HG02943 (cell line): Measurements from ENCODE around the gene DIAPH1.
A peak's percentile ranks its signal among the peaks of the same experiment; 100 is the strongest.

Experiments used
- ATAC-seq: cut with Tn5 transposase; IDR thresholded peaks from one replicate; pipeline ENCODE4 v1.9.1; 2021; ENCODE audit warnings: mild to moderate bottlenecking, low read depth, moderate library complexity; ENCODE audit not compliant: unreplicated experiment

The DIAPH1 gene

DNA sequence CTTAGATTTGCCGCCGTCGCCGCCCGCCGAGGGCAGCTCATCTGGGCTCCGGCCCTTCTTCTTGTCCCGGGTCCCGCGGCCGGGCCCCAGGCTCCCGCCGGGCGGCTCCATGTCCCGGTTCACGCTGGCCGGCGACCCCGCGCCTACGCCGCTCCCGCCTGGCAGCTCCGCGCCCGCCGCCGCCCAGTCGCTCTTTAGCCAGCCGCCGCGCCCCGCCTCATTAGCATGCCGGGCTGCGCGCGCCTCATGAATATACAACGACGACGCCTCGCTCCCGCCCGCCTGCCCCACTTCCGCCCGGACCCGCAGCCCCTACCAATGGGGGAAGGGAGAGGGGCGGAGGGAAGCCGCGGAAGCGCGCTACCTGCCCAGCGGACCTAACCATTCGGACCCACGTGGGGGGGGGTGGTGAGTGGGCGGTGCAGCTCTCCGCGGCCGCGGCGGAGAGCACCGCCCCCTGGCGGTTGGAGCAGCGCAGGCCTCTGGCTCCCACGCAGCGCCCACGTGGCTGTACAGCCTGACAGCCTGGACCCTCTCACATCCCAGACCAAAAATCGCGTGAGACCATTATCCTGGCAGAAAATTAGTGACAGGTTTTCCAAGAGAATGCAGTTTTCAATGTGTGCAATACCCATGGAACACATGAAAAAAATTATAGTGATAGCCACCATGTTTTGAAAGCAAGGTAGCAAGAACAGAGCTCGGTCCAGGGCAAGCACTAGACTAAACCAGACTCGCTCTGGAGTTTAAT lies at the start of gene DIAPH1:
Gene DIAPH1, minus strand, starts transcription at position 197 of the 751 bp plus-strand sequence. Its CDS starts 86 bp downstream, at position 111.
- ATAC-seq: peak; percentile 85

DNA sequence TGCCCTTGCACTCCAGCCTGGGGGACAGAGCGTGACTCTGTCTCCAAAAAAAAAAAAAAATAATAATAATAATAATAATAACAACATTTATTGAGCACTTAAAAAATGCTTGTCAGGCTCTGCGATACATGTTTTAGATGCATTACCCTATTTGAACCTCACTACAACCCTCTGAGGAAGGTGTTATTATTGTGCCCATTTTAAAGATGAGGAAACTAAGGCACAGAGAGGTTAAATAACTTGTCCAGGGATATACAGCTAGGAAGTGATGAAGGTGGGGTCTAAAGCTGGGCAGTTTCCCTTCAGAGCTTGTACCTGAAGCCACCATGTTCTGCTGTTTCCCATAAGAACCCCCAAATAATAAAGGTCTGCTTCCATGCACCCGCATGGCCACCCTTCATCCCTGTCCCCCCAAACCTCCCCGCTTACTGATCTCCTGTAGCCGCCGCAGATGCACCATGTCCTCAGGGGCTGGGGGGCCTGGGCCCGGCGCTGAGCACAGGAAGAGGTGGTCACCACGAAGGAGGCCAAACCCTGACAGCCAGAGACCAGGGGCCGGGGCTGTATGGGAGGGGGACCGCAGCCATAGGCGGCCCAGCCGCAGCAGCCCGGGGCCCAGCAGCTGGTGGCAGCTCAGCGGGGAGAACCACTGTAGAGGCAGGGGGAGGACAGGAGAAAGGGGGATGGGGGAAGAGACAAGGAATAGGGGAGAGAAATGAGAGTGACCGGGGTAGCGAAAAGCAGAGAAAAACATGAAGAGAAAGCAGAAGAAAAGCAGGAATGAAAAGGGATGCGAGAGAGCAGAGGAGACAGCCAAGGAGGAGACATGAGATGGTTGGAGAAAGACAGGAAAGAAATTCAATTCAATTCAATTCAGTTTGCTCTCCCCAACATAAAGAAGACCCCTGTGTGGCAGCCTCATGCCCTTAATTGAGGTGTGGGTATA lies 47.5 kb upstream of the DIAPH1 start:
- no peak for ATAC-seq

DNA sequence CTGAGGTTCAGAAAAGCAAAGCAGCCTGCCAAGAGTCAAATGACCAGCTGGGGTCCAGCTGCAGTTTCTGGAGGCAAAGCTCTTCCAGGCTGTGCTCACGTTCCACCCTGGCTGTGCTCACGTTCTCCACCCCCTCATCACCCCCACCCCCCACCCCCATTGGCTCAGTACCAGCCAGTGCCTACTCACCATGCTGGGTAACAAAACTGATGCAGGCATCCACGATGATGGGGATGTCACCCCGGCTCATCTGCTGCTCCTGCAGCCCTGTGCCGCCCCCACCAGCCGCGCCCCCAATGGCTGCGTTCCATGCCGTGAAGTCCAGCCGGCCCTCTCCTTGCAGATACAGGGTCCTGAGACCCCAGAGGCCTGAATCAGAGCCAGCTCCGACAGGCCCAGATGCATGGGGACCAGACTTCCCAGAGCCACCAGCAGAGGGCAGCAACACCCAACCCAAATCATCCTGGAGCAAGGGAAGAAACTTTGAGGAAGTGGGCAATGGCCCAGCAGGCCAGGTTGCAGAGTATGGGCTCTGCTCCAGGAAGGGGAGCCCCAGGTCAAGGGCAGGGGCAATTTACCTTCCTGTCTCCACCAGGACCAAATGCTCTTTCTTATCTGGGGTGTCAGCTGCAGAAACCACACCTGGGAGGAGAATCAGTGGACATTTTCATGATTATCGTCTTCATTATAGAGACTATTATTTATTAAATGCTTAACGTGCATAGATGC lies 46.1 kb upstream of the DIAPH1 start:
- peak; percentile 91 for ATAC-seq

DNA sequence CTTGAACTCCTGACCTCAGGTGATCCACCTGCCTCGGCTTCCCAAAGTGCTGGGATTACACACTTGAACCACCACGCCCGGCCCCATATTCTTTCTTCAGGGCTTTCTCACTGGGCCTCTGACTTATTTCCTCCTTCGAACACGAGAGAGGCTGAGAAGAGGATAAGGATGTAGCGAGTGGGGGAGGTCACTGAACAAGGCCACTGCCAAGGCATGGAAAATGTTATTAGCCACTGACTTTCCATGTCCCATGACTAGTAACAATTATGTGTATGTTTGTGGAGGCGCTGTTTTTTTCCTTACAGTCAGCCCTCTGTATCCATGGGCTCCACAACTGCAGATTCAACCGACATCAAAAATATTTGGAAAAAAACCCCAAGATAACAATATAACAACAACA lies 44.7 kb upstream of the DIAPH1 start:
- no peak for ATAC-seq

DNA sequence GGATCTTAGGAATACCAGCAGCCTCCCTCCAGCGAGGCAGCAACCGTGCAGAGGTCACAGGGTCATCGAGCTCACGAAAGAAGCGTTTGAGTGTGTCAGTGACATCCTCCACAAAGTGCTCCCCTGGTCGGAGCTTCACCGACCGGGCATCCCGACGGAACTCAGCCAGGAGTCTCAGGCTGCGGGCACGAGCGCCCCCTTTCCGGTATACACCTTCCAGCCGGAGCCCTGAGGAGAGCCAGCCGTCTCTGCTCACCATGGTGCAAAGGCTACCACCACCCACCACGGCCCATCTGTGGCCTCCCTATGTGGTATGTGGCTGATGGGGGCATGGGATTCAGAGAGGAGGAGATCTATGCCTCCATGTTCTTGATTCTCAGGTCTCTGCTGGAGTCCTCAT lies 43.2 kb upstream of the DIAPH1 start:
- ATAC-seq: no peak

DNA sequence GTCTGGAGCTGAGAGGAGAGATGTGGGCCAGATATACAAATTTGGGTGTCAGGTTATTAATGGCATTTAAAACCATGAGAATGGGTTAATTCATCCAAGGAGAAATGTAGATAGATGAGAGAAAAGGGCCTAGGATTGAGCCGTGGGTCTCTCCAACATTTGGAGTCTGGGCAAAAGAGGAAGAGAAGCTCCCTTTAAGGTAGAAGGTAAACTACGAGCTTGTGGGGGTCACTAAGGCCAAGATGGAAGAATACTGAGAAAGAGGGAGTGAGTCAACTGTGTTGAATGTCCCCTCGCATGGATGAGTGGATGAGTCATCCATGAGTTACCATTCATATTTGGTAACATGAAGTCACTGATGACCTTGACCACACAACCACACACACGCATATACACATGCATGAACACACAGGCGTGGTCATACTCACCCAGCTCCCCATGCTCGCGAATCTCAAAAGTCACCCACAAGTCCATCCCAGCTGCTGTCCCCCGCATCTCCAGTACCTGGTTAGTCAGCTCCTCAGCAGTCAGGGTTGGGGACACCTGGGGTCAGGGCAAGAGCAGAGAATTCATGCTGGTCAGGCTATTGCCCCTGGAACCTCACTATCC lies 39.2 kb upstream of the DIAPH1 start:
- no peak for ATAC-seq

DNA sequence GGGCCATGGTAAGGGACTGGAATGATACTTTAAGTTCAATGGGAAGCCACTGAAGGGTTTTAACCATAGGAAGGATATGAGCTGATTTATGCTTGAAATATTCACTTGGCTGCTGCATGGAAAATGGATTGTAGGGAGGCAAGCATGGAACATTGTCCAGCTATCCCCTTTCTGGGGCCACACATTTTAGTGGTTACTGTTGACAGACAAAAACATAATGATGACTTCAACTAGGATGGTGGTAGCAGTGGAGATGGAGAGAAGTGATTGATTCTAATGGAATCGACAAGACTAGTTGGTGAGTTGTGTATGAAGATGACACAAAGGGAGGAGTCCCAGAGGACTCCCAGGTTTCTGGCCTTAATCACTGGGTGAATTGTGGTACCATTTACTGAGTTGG lies 38.6 kb upstream of the DIAPH1 start:
- ATAC-seq: no peak

DNA sequence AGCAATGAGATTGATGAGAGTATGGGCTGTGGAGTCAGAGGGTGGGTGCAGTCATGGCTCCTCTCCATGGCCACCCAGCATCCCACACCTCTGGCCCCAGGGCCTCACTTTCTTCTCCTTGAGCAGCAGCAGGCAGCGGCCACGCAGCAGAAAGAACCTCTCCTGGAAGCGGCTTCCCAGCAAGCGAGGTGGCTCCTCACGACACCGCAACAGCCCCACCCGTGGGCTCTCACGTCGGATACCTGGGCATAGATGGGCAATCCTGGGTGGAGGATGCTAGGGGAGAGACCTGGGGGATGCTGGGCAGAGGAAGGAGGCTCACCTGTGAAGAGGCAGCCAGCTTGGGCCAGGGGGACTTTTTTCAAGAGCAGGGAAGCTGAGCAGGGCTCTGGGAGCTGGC lies 37.6 kb upstream of the DIAPH1 start:
- no peak for ATAC-seq

DNA sequence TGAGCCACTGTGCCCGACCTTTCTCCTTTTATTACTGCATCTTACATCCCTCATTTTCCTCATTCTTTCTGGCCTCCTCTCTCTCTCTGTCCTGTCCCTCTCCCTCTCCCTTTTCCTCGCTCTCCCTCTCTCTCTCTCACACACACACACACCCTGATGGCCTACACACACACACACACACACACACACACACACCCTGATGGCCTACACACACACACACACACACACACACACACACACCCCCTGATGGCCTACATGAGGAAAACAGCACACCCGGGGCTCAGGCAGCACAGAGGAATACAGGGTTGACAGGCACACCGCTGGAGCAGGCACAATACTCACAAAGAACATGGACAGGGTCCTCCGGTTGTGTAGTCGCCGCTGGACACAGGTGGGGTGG lies 36.2 kb upstream of the DIAPH1 start:
- no peak for ATAC-seq

DNA sequence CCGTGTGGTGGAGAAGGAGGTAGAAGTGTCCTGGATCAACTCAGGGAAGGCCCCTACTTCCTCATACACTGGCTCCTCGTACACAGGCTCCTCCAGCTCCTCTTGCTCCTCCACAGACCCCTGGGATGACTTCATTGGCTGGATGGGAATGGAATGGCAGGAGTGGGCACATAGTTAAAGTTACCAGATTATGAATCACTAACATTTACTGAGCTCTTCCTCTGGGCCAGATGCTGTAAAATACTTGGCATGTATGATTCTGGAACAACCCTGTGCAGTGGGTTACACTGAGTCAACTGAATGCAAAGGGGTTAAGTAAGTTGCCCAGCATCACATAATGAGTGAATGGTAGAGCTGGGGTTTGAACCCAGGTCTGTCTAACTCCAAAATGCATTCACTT lies 35.5 kb upstream of the DIAPH1 start:
- no peak for ATAC-seq

DNA sequence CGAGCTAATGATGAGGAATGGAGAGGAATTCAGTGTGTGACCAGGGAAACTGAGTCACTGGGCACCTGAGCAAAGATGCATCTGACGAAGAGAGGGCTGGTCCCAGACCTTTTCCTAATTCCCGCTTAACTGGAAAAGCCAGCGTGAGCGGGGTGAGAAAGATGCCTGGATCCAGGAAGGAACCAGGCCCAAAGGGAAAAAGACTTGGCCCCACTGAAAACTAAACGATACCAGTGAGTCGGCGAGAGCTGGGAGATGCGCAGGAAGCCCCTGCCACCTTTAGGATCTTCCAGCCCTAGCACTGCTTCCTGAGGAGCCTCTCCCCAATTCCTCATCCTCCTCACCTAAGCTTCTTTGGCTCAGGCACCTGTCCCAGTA lies 32.9 kb upstream of the DIAPH1 start:
- no peak for ATAC-seq

DNA sequence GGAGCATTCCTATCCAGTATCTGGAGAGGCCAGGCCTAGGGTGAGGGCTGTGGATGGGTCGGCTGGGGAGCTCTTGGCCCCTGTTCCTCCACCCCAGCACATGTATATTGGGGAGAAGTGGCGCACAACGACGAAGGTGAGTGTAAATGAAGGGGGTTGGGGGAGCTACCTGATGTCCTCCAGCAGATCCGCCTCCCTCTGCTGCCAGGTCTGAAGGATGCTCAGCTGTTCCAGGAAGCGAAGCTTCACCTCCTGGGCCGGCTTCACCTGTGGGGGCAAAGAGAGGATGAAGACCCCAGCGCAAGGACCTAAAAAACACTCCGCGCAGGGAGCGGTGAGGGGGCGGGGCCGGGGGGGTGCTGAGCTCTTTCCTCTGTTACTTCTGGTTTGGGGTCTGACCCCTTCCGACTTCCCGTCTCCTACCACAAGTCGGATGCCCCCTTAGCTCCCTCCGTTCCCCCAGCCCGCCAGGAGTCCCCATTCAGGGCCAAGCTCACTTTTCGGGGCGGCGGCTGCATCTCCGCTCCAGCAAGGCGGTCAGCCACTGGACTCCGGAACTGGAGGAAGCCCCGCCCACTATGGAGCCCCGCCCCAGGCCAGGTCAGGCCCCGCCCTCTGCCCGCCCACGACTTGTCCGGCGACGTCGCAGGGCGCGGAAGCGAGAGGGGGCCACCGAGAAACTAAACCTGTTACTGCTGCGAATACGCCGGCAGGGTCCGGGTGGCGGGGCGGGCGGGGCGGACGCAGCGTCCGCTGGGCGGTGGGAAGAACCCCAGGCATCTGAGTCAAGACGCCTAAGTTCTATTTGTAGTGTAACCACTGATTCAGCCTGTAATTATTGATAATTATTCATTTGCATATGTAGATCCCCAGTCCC lies 32.3 kb upstream of the DIAPH1 start, which contains the start of gene FCHSD1:
Gene FCHSD1, minus strand, starts transcription at position 568 of the 877 bp plus-strand sequence. Its CDS starts 50 bp downstream, at position 518.
- peak; percentile 96 for ATAC-seq

DNA sequence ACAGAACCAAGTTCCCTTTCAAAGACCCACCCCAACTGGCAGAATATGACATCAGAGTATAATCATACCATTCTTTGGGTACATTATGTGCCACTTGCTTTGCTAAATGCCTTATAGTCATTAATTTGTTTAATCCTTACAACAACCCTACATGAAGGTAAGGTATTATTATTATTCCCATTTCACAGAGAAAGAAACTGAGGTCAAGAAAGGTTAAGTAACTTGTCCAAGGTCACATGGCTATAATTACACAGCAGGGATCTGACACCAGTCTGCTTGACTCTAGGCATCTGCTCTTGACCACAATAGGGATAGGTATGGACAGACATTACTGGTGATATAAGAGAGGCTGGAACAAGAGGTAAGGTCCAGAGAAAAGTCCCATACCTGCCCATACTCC lies 31.2 kb upstream of the DIAPH1 start:
- no peak for ATAC-seq

DNA sequence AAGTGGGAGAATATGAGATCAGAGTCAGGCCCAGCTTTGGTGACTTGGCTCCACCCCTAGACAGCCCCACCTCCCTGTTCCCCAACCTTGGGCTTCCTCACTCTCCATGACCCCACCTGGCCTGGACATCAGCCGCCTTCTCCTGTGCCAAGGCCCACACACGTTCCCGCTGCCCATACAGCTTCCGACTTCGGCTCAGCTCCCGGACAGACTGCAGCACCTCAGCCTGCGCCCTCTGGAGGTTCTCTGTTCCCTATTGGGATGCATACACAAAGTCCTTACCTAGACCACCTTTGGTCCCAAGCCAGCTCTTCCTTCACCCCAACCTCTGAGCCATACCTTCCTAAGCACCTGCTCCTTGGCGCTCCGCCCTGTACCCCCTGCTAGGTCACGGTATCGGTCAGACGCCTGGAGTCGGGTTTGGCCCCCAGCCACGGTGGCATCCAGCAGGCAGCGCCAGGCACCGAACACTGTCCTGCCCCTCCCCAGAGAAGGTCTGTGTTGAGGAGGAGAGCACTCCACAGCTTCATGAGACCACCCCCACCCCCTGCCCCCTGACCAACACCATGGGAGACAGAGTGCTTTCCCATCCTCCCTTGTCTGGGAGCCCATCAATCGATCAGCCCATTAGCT lies 30.4 kb upstream of the DIAPH1 start:
- ATAC-seq: no peak

DNA sequence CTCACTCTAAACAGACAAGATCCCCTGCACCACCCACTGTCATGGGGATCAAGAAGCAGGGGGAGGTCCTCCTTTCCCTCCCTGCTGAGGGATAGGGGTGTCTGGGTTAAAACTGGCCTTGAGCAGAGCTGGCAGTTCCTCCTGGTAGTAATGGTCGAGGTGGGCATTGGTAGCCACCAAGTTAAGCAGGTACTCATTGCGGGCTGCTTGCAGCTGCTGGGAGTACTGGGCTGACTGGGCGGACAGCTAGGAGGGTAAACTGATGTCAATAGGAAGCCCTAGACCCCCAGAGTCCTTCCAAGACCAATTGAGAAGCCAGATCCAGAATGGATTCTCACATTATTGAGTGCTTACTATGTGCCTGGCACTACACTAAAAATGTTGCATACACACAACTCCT lies 29.1 kb upstream of the DIAPH1 start:
- no peak for ATAC-seq

DNA sequence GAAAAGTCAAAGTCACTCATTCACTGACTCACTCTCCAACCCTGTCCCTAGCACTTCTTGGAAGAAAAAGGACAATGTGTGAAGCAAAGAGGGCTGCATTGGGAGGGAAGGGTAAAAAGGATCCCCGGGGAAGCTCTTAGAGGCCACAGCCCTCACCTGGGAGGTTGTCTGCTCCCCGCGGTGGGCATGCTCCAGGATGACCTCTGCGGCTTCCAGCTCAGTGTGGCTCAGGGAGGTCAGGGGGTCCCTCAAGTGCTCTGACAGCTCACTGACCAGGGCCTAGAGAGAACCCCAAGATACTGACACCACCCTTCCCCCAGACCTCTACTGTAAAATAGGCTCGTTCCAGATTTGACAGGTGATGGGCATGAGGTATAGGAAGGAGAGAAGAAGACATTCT lies 28.4 kb upstream of the DIAPH1 start:
- no peak for ATAC-seq

DNA sequence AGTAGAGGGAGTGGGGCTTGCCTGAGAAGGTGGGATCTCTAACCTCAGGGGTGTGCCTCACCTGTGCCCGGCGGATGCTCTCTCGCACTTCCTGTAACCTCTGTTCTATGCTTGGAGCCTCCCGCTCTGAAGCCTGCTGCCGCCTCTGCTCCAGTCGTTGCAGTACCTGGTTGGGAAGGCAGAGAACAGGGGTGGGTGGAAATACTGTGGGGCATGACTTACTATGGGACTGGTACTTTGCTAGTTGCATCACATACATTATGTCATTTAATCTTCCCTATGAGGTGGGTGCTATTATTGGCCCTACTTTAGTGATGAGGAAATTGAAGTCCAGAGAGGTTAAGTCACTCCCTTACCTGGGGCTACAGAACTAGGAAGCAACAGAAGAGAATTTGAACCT lies 27.2 kb upstream of the DIAPH1 start:
- ATAC-seq: no peak

DNA sequence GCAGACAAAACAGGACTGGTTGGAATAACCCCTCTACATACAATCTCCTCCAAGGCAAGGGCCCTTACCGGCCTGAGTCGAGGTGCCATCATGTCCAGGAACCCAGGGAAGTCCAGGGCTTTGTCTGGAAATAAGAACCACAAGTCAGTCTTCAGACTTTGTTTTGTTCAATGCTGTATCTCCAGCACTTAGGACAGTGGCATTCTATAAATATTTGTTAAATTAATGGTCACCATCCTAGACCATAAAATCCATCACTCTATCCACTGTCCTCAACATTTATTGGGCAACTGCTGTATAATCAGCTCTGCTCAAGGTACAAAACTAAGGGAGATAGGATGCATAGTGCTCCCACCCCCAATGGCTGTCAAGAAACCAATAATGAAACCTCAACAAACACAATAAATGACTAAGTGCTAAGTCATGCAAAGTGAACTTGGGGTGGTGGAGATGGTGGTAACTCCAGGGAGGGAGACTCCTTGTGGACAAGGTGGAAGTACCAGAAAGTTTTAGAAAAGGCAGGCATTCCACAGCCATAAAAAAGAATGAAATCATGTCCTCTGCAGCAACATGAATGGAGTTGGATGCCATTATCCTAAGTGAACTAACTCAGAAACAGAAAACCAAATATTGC lies 23.0 kb upstream of the DIAPH1 start:
- no peak for ATAC-seq

DNA sequence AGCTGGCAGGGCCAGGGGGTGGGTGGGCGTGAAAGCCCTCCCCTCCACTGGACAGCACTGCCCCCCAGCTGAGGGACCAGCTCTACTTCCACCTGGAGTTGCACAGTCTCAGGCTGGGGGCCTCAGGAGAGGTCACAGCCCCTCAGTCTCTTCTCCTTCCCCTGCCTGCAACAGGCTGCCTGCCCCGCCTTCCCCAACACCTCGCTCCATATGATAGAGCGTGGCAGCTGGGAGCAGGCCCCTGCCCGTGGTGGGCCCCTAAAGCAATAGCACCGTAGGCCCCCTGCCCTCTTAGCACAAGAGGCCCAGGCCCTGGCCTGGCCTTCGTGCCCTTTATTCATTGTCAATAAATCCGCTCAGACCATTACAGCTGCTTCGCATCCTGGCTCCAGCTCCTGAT lies 21.9 kb upstream of the DIAPH1 start:
- no peak for ATAC-seq
